HG03520 (cell line): ENCODE data around the gene DTNB.
"Not testable (repeated sequence)": the region's sequence is repeated elsewhere in the genome, so short reads cannot be mapped to it uniquely, and the experiment has no call there.

Experiments
- ATAC-seq: cut with Tn5 transposase; IDR thresholded peaks from one replicate; pipeline ENCODE4 v1.9.1; 2021; ENCODE audit warnings: mild to moderate bottlenecking, moderate library complexity; ENCODE audit not compliant: unreplicated experiment

Gene DTNB

GRCh38 chr2:25684577-25685473 is 11.4 kb upstream of the DTNB start:
- ATAC-seq = no peak

GRCh38 chr2:25682082-25682481 is 8.7 kb upstream of the DTNB start:
- no peak for ATAC-seq

- ATAC-seq = no peak
Measured at GRCh38 chr2:25677877-25678276, 4.5 kb upstream of the DTNB start.

- no peak for ATAC-seq
Measured at GRCh38 chr2:25674077-25674362, 643 bp upstream of the DTNB start.

- peak; percentile 40 for ATAC-seq
Measured at GRCh38 chr2:25672494-25673299, 680 bp downstream of the DTNB start.

GRCh38 chr2:25671622-25672021 is 1.8 kb downstream of the DTNB start:
- ATAC-seq = no peak

- ATAC-seq = no peak
Measured at GRCh38 chr2:25669520-25669919, 3.9 kb downstream of the DTNB start.

GRCh38 chr2:25666218-25666617 is 7.2 kb downstream of the DTNB start:
- ATAC-seq = no peak

- not testable (repeated sequence) for ATAC-seq
Measured at GRCh38 chr2:25665429-25665828, 7.9 kb downstream of the DTNB start.

GRCh38 chr2:25664965-25665307 is 8.4 kb downstream of the DTNB start:
- no peak for ATAC-seq

GRCh38 chr2:25664183-25664964 is 9.0 kb downstream of the DTNB start:
- ATAC-seq = no peak

GRCh38 chr2:25655316-25655715 is 18.1 kb downstream of the DTNB start:
- ATAC-seq = no peak

GRCh38 chr2:25654801-25655200 is 18.6 kb downstream of the DTNB start:
- ATAC-seq = no peak

GRCh38 chr2:25651782-25652455 is 21.5 kb downstream of the DTNB start:
- no peak for ATAC-seq

- ATAC-seq = no peak
Measured at GRCh38 chr2:25651066-25651465, 22.3 kb downstream of the DTNB start.

GRCh38 chr2:25650256-25650655 is 23.1 kb downstream of the DTNB start:
- ATAC-seq = no peak

GRCh38 chr2:25649786-25650185 is 23.6 kb downstream of the DTNB start:
- no peak for ATAC-seq

GRCh38 chr2:25642298-25642697 is 31.1 kb downstream of the DTNB start:
- no peak for ATAC-seq

GRCh38 chr2:25639696-25640095 is 33.7 kb downstream of the DTNB start:
- no peak for ATAC-seq

GRCh38 chr2:25639131-25639530 is 34.2 kb downstream of the DTNB start:
- no peak for ATAC-seq

GRCh38 chr2:25635797-25636196 is 37.6 kb downstream of the DTNB start:
- no peak for ATAC-seq
